GM19238 (cell line): ENCODE results near the gene TICAM2.

Experiments used
- DNase-seq: peaks from one replicate; pipeline ENCODE4 v3.0.0; 2011; ENCODE audit warnings: low spot score; ENCODE audit not compliant: insufficient read length

The TICAM2 gene

GRCh38 chr5:115607935-115608334 is 5.7 kb upstream of the TICAM2 start:
- DNase-seq, result no peak

- no peak for DNase-seq
Measured at GRCh38 chr5:115605436-115605835, 3.2 kb upstream of the TICAM2 start.

GRCh38 chr5:115602591-115603125 is 379 bp upstream of the TICAM2 start:
- DNase-seq, result no peak

- no peak for DNase-seq
Measured at GRCh38 chr5:115600766-115601165, 1.5 kb downstream of the TICAM2 start.

DNA sequence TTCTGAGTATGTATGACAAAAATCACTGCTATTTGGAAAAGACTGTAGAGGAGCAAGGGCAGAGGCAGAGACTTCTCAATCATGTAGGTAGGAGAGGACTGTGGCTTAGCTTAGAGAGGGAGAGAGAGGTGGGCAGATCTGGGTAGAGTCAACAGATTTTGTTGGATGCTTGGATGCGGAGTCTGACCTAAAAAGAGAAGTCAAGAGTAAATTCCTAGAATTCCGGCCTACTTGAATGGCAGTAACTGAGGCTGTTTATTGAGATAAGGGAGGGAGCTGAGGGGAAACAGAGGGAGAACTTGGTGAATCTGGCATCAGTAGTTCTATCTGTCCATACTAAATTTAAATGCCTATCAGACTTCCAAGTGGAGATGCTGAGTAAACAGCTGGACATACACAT is 2.4 kb downstream of the TICAM2 start:
- DNase-seq, result no peak

GRCh38 chr5:115599502-115599901 is 2.8 kb downstream of the TICAM2 start:
- DNase-seq, result no peak

GRCh38 chr5:115594128-115595047 is 7.9 kb downstream of the TICAM2 start:
- DNase-seq, result no peak

- no peak for DNase-seq
Measured at GRCh38 chr5:115589043-115589442, 13.2 kb downstream of the TICAM2 start.

DNA sequence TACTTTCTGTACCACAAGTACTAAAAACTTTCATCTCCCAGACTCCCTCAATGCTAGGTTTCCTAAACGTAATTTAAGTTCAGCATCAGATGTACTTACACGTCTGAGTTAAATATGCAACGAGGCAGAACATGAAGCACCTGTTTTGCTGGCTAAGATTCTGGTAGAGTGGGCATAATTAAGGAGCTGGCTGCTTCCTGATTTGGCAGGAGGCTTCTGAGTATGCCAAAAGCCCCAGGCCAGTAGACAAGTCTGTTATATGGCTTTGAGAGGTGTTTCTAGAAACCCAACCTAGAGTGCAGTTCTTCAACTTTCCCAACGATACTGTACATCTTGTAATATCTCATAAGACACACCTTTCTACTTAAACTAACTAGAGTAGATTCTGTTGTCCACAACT is 13.6 kb downstream of the TICAM2 start:
- DNase-seq, result no peak

GRCh38 chr5:115586525-115587146 is 15.6 kb downstream of the TICAM2 start:
- DNase-seq, result no peak

DNA sequence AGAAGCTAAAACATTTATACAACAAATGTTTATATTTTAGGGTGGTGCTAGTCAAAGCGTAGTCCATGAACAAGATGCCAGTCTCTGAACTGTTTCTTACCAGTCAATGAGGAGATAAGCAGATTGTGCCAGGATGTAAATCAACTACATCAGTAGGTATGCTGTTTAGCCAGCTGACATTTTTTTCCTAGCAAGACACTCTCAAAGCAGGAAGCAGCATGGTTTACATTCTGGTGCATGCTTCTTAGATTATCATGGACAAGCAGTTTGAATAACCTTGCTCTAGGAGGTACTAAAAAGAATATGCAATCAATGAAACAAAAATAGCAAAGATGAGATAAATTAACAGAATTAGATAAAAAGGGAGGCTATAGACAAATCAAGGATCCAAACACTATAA is 17.0 kb downstream of the TICAM2 start:
- no peak for DNase-seq

DNA sequence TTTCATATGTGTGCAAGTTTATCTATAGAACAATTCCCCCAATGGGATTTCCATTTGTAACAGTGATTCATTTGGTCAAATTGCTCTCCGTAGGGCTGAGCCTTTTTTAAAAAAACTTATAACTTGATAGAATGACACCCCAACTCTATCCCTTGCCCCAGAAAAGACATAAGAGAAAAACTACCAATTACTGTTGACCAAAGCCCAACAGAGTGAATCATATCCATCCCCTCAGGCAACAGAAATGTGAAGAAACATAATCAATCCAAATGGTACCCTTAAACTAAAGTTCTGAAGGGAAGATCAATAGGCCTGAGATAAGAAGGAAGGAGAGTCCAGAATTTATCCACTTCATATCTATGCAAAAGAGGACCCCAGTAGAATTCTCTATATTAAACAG is 17.8 kb downstream of the TICAM2 start:
- DNase-seq, result no peak

DNA sequence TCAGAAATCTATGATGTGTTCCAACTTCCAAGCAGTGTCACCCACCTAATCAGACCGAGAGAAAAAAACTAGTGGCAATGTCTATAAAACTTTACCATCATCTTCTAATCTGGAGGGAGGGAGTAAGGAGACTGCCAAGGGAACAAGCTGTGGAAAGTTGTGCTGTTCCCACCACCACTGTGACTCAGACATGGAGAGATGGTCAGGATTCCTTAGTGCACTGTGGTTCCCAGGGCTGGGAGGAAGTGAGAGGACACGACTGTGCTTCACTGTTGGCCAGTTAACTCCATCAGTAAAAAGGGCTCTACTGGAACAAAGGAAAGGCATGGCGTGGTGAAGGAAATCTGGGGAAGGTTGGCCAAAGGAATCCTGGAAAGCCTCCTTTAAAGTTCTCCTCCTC is 18.8 kb downstream of the TICAM2 start:
- DNase-seq, result no peak

DNA sequence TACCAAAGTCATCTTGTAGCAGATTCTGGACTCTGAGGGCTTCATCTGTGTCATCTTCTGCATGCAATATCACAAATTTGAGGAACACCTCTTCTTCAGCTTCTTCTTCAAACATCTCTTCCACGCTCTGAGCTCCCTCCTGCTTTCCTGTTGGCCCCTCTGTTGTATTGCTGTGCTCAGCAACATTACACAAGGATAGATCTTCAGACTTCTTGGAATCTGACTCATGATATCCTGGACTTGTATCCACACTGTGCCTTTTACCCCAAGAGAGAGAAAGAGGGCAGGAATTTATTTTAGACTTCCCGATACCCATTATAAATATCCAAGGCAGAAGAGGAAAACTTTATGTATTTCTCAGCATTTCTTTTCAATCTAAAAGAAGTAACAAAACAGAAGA is 21.3 kb downstream of the TICAM2 start:
- no peak for DNase-seq

DNA sequence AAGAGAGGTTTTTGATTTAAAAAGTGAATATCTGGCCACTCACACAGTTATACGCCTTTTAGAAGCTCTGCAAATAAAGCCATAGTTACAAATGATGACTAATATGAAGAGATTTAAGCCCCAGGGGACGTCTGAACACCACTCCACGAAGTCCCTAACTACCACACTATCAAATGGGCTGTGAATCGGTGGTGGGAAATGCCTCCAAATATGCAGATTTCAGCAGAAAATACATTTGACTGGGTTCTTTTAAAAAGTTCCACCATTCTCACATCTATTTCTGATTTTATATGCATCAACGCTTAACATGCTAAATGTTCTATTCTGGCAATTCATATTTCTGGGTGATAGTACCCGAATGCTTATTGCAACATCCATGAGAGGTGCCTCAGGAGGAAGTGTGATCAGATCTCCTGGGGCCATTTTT is 22.5 kb downstream of the TICAM2 start:
- DNase-seq, result no peak

DNA sequence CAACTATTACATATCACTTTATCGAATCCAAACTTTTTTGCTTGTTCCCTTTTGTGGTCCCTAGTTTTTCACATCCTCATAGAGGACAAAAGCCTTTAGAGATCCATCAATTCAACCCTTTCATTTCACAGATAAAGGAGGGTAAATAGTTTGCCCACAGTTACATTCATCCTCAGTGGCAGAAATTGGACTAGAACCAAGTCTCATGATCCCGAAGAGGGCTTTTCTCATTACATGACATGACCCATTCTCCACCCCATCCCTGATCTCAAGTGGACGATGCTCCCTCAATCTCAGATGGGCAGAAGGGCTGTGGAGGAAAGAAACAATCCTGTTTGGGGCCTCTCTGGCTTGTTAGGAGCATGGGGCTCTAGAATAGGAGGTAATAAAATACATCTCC is 23.1 kb downstream of the TICAM2 start:
- DNase-seq, result no peak

DNA sequence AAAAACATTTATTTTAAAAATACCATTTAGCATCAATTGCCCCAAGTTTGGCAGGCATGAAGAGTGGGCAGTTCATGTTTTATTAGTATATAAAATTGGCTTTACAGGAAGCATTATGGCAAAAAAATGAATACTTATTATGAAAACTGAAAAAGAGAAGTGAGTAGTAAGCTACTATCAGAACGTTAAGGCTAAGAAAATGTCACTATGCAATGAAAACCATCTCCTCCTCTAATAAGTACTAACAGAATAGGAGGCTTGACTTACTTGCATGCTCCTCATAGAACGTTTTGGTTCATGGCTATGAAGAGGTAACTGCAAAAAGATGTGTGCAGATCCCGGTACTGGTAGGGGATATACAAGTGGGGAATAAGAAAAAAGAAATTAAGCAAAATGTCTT is 23.6 kb downstream of the TICAM2 start:
- no peak for DNase-seq

GRCh38 chr5:115577741-115578140 is 24.5 kb downstream of the TICAM2 start:
- DNase-seq, result no peak

GRCh38 chr5:115577329-115577728 is 24.9 kb downstream of the TICAM2 start:
- DNase-seq, result no peak

- DNase-seq, result no peak
Measured at GRCh38 chr5:115575167-115576070, 26.9 kb downstream of the TICAM2 start.

DNA sequence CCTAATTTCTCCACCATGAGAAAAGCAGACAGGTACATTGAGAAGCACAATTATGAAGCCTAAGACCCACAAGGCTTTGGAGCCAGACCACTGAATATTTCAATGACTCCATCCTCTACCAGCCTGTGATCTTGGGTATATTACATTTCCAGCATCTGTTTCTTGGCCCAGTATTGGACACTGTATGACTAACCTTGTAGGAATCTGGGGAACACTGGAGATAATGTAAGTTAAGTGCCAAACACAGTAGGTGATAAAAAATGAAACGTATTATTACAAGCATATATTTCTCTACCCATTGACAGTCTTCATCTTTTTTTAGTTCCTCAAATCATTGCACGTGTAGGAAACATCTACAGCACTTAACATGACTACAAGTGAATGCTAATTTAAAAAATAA is 29.1 kb downstream of the TICAM2 start:
- no peak for DNase-seq
